KMS-11 (cell line): Measurements from ENCODE around the gene COPS8.
A peak's percentile ranks its signal among the peaks of the same experiment; 100 is the strongest.

Experiments
- H2AFZ ChIP-seq: fragments of 200-600 bp; sonication (generic); 2 replicates; pipeline ENCODE4 v1.6.1; 2016; ENCODE audit warnings: antibody characterized with exemption, mixed run types, low read depth
- H3K27ac ChIP-seq: fragments of 200-600 bp; sonication (generic); 2 replicates; pipeline ENCODE4 v1.6.1; 2016; ENCODE audit warnings: mild to moderate bottlenecking, mixed run types
- H3K27me3 ChIP-seq: fragments of 200-600 bp; sonication (generic); 2 replicates; pipeline ENCODE4 v1.6.1; 2017; ENCODE audit warnings: mild to moderate bottlenecking, low read depth, mixed run types, moderate library complexity; ENCODE audit not compliant: insufficient read depth
- H3K36me3 ChIP-seq: fragments of 200-600 bp; sonication (generic); 2 replicates; pipeline ENCODE4 v1.6.1; 2017; ENCODE audit warnings: mild to moderate bottlenecking, mixed run types; ENCODE audit not compliant: insufficient read depth
- H3K4me1 ChIP-seq: fragments of 200-600 bp; sonication (generic); 2 replicates; pipeline ENCODE4 v1.6.1; 2016; ENCODE audit warnings: mild to moderate bottlenecking, low read depth, mixed run types; ENCODE audit not compliant: poor library complexity, severe bottlenecking
- H3K4me2 ChIP-seq: fragments of 200-600 bp; sonication (generic); 2 replicates; pipeline ENCODE4 v1.7.0; 2016; ENCODE audit warnings: mild to moderate bottlenecking, mixed run types
- H3K4me3 ChIP-seq: fragments of 200-600 bp; sonication (generic); IDR thresholded peaks from 2 replicates; pipeline ENCODE4 v1.6.1; 2017; ENCODE audit warnings: low read depth, low read length, mixed read lengths; ENCODE audit not compliant: insufficient read depth
- H3K79me2 ChIP-seq: fragments of 200-600 bp; sonication (generic); 2 replicates; pipeline ENCODE4 v1.6.1; 2016; ENCODE audit warnings: low read depth, mixed run types; ENCODE audit not compliant: insufficient read depth
- H3K9ac ChIP-seq: fragments of 200-600 bp; sonication (generic); 2 replicates; pipeline ENCODE4 v1.6.1; 2016; ENCODE audit warnings: mild to moderate bottlenecking, mixed run types
- H4K20me1 ChIP-seq: fragments of 200-600 bp; sonication (generic); 2 replicates; pipeline ENCODE4 v1.6.1; 2016; ENCODE audit warnings: mild to moderate bottlenecking, mixed run types; ENCODE audit not compliant: insufficient read depth
- CTCF ChIP-seq: fragments of 200-600 bp; sonication (generic); conservative IDR thresholded peaks from 2 replicates; pipeline ENCODE4 v1.6.1; 2017; ENCODE audit warnings: low read depth, mild to moderate bottlenecking, antibody characterized with exemption, low read length, moderate library complexity, mixed read lengths

The COPS8 gene

DNA sequence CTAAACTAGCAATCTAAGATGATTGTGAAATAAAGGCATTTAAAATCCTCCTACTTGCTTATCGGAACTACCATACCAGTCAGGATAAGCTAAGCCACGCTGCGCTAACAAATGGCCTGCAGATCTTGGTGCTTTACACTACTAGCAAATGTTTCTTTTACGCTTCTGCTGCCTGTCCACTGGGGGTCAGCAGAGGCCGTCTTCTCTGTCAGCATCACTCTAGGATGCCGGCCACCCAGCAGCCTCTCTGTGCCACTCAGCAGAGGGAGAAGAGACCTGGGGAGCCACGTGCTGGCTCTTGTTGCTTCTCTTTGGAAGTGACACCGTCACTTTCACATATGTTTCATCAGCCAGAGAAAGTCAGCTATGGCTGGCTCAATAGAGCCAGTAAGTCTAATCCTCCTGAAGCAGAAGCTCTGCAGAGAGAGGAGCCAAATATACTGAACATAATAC lies 36.6 kb downstream of the COPS8 start:
- H3K27ac ChIP-seq = no peak overlapping the region

DNA sequence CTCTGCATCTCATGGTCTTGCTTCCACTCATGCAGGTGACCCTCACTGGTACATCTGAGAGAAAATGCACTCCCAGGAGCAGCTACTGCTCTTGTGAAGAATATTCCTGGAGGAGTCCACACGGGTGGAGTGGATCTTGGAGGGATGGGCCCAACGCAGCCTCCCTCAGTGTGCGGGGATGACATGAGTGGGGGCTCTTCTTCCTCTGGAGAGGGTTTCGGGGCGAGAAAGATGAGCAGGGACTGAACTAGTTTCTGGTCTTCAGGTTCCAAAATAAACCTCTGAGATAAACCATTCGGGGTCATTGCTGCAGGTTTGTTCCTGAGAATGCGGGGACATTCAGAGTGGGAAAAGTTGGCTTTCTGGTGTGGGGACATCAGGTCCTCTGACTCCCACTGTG lies 39.1 kb downstream of the COPS8 start:
- no peaks in the 10 kb centered on the region for H3K36me3 ChIP-seq
- no peaks in the 10 kb centered on the region for H3K79me2 ChIP-seq
- H3K4me3 ChIP-seq = no peak overlapping the region
- no peaks in the 10 kb centered on the region for H3K4me1 ChIP-seq
- no peaks in the 10 kb centered on the region for H4K20me1 ChIP-seq
- H2AFZ ChIP-seq = no peak overlapping the region
- H3K27ac ChIP-seq = no peak overlapping the region
- no peak overlapping the region for H3K4me2 ChIP-seq
- no peaks in the 10 kb centered on the region for H3K27me3 ChIP-seq
- TF ChIP-seq CTCF = no peak
- H3K9ac ChIP-seq = no peak overlapping the region

More for the DNA sequence above, 36.6 kb downstream of the COPS8 start:
- Histone ChIP-seq H3K9ac (no peak overlapping the region), H4K20me1 (no peaks in the 10 kb centered on the region), H3K4me2 (no peak overlapping the region), H3K4me1 (no peaks in the 10 kb centered on the region), H3K4me3 (no peak overlapping the region), H2AFZ (no peak overlapping the region), H3K36me3 (no peaks in the 10 kb centered on the region), H3K79me2 (no peaks in the 10 kb centered on the region), H3K27me3 (no peaks in the 10 kb centered on the region)
- TF ChIP-seq CTCF = 0 out of 2 replicates have a peak, but pooled peaks have one; percentile 24

DNA sequence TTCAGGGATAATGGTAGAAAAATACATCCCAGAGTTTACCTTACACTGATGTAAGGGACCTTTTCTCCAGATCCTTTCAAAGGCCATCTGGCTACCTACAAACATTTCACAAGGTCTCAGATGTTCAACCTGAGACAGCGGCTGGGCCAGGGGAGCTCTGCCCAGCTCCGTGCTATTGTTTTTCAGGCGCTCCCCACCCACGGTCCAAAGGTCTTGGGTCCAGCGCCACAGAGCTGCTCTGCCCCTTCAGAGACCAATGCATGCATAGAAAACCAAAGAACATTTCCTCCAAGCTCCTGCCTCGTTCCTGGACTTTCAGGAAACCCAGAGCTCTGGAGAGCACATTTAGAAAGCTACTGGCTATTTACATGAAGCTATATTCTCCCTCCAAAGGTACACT lies 40.3 kb downstream of the COPS8 start:
- H3K79me2 ChIP-seq = no peaks in the 10 kb centered on the region
- H3K4me3 ChIP-seq = no peak overlapping the region
- H3K9ac ChIP-seq = no peak overlapping the region
- H4K20me1 ChIP-seq = no peaks in the 10 kb centered on the region
- H3K27ac ChIP-seq = no peak overlapping the region
- H3K4me1 ChIP-seq = no peaks in the 10 kb centered on the region
- H3K36me3 ChIP-seq = no peaks in the 10 kb centered on the region
- no peak overlapping the region for H3K4me2 ChIP-seq
- TF ChIP-seq CTCF = no peak
- no peaks in the 10 kb centered on the region for H3K27me3 ChIP-seq
- H2AFZ ChIP-seq = no peak overlapping the region

- no peaks in the 10 kb centered on the region for H3K4me1 ChIP-seq
- TF ChIP-seq CTCF = no peak
- no peak overlapping the region for H3K9ac ChIP-seq
- H3K27me3 ChIP-seq = no peaks in the 10 kb centered on the region
- no peak overlapping the region for H3K4me2 ChIP-seq
- H2AFZ ChIP-seq = no peak overlapping the region
- H3K79me2 ChIP-seq = no peaks in the 10 kb centered on the region
- no peaks in the 10 kb centered on the region for H4K20me1 ChIP-seq
- no peak overlapping the region for H3K27ac ChIP-seq
- H3K4me3 ChIP-seq = no peak overlapping the region
- no peaks in the 10 kb centered on the region for H3K36me3 ChIP-seq
Measured at GRCh38 chr2:237126519-237127174, 41.0 kb downstream of the COPS8 start.
